Nephron progenitor cell (in vitro differentiated cells): ENCODE data around the gene SIRT6.
A peak's percentile ranks its signal among the peaks of the same experiment; 100 is the strongest.

Experiments
- DNase-seq: peaks from one replicate; pipeline ENCODE4 v3.0.0; 2021
- H3K27ac Mint-ChIP-seq: 2 replicates; pipeline ENCODE4 v1.8.0; 2021; ENCODE audit warnings: mild to moderate bottlenecking, moderate library complexity, mixed read lengths
- H3K27me3 Mint-ChIP-seq: 2 replicates; pipeline ENCODE4 v1.8.0; 2021; ENCODE audit warnings: mild to moderate bottlenecking, low read depth, mixed read lengths; ENCODE audit not compliant: poor library complexity
- H3K36me3 Mint-ChIP-seq: 2 replicates; pipeline ENCODE4 v1.8.0; 2021; ENCODE audit warnings: low read depth, mixed read lengths
- H3K4me1 Mint-ChIP-seq: 2 replicates; pipeline ENCODE4 v1.8.0; 2021; ENCODE audit warnings: mixed read lengths
- H3K4me3 Mint-ChIP-seq: 2 replicates; pipeline ENCODE4 v1.8.0; 2021; ENCODE audit warnings: mild to moderate bottlenecking, moderate library complexity, mixed read lengths
- H3K9me3 Mint-ChIP-seq: 2 replicates; pipeline ENCODE4 v1.8.0; 2021; ENCODE audit warnings: mild to moderate bottlenecking, moderate library complexity, mixed read lengths
- CTCF ChIP-seq: fragments of 200-600 bp; sonication (generic); IDR thresholded peaks from 2 replicates; pipeline ENCODE4 v1.5.0; 2021; ENCODE audit warnings: antibody characterized with exemption

SIRT6 gene

GRCh38 chr19:4201798-4202197, 19.4 kb upstream of the SIRT6 start:
- no peak for TF ChIP-seq CTCF
- Mint-ChIP-seq H3K9me3 (peaks cover 15% of the 10 kb centered on the region), H3K4me1 (peaks cover 11% of the 10 kb centered on the region), H3K27me3 (peaks cover 87% of the 10 kb centered on the region), H3K4me3 (no peak overlapping the region), H3K36me3 (peaks cover 8% of the 10 kb centered on the region), H3K27ac (no peak overlapping the region)
- no peak for DNase-seq

- peaks cover 8% of the 10 kb centered on the region for H3K36me3 Mint-ChIP-seq
- no peak for TF ChIP-seq CTCF
- H3K27ac Mint-ChIP-seq: no peak overlapping the region
- H3K27me3 Mint-ChIP-seq: peaks cover 90% of the 10 kb centered on the region
- H3K4me3 Mint-ChIP-seq: no peak overlapping the region
- H3K9me3 Mint-ChIP-seq: peaks cover 17% of the 10 kb centered on the region
- DNase-seq: no peak
- H3K4me1 Mint-ChIP-seq: peaks cover 11% of the 10 kb centered on the region
Observed at GRCh38 chr19:4200940-4201542, 18.7 kb upstream of the SIRT6 start.

GRCh38 chr19:4199699-4200293, 17.4 kb upstream of the SIRT6 start:
- Mint-ChIP-seq H3K9me3 (peaks cover 17% of the 10 kb centered on the region), H3K27me3 (peaks cover 96% of the 10 kb centered on the region), H3K4me3 (no peak overlapping the region), H3K27ac (no peak overlapping the region), H3K36me3 (peaks cover 8% of the 10 kb centered on the region), H3K4me1 (peaks cover 11% of the 10 kb centered on the region)
- TF ChIP-seq CTCF: peak; percentile 17
- no peak for DNase-seq

- H3K4me1 Mint-ChIP-seq: peaks cover 11% of the 10 kb centered on the region
- H3K27ac Mint-ChIP-seq: no peak overlapping the region
- peaks cover 17% of the 10 kb centered on the region for H3K9me3 Mint-ChIP-seq
- H3K36me3 Mint-ChIP-seq: peaks cover 8% of the 10 kb centered on the region
- H3K4me3 Mint-ChIP-seq: peak overlapping the region; percentile 19
- H3K27me3 Mint-ChIP-seq: peaks cover 96% of the 10 kb centered on the region
- TF ChIP-seq CTCF: no peak
- no peak for DNase-seq
Observed at GRCh38 chr19:4198467-4199126, 16.2 kb upstream of the SIRT6 start.

- Mint-ChIP-seq H3K27ac (no peak overlapping the region), H3K4me3 (peak overlapping the region; percentile 63), H3K9me3 (peaks cover 17% of the 10 kb centered on the region), H3K36me3 (peaks cover 8% of the 10 kb centered on the region), H3K27me3 (peaks cover 94% of the 10 kb centered on the region), H3K4me1 (peaks cover 16% of the 10 kb centered on the region)
- TF ChIP-seq CTCF: no peak
- DNase-seq: peak; percentile 67
Observed at GRCh38 chr19:4197625-4198466, 15.5 kb upstream of the SIRT6 start.
